ENCODE measurements around the gene SLC7A6OS.

- no peak for TF ChIP-seq BACH1 (IDR thresholded peaks at IDR 0.05; ENCODE audit: borderline replicate concordance)
- no peak for TF ChIP-seq EED (IDR thresholded peaks at IDR 0.05; ENCODE audit: low read depth)
- TF ChIP-seq, protein P1, sequence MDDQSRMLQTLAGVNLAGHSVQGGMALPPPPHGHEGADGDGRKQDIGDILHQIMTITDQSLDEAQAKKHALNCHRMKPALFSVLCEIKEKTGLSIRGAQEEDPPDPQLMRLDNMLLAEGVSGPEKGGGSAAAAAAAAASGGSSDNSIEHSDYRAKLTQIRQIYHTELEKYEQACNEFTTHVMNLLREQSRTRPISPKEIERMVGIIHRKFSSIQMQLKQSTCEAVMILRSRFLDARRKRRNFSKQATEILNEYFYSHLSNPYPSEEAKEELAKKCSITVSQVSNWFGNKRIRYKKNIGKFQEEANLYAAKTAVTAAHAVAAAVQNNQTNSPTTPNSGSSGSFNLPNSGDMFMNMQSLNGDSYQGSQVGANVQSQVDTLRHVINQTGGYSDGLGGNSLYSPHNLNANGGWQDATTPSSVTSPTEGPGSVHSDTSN (IDR thresholded peaks at IDR 0.05; ENCODE audit: insufficient replicate concordance, low read depth, low read length), result no peak
- no peak for TF ChIP-seq EZH2 (IDR thresholded peaks at IDR 0.05; ENCODE audit: borderline replicate concordance, control insufficient read depth, low read depth, low read length)
- TF ChIP-seq CTCF (IDR thresholded peaks at IDR 0.05 in 2 of 3, conservative IDR thresholded peaks at IDR 0.05 in 1 of 3; ENCODE audit: control insufficient read depth in 2 of 3, extremely low read depth in 1 of 3, insufficient read depth in 1 of 3, low read depth in 3 of 3, low read length in 3 of 3), result no peak
- TF ChIP-seq SMC3 (IDR thresholded peaks at IDR 0.05; ENCODE audit: borderline replicate concordance, low read length), result no peak
- TF ChIP-seq, protein P2, sequence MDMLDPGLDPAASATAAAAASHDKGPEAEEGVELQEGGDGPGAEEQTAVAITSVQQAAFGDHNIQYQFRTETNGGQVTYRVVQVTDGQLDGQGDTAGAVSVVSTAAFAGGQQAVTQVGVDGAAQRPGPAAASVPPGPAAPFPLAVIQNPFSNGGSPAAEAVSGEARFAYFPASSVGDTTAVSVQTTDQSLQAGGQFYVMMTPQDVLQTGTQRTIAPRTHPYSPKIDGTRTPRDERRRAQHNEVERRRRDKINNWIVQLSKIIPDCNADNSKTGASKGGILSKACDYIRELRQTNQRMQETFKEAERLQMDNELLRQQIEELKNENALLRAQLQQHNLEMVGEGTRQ (IDR thresholded peaks at IDR 0.05; ENCODE audit: borderline replicate concordance, low read depth, low read length), result no peak
- TF ChIP-seq POLR2AphosphoS5 (IDR thresholded peaks at IDR 0.05; ENCODE audit: low read length), result no peak
- no peak for TF ChIP-seq JUNB (IDR thresholded peaks at IDR 0.05)
- TF ChIP-seq NFIC (IDR thresholded peaks at IDR 0.05; ENCODE audit: low read depth, low read length), result no peak
- no peak for TF ChIP-seq MXI1 (IDR thresholded peaks at IDR 0.05; ENCODE audit: low read depth, low read length)
- TF ChIP-seq, protein P3, sequence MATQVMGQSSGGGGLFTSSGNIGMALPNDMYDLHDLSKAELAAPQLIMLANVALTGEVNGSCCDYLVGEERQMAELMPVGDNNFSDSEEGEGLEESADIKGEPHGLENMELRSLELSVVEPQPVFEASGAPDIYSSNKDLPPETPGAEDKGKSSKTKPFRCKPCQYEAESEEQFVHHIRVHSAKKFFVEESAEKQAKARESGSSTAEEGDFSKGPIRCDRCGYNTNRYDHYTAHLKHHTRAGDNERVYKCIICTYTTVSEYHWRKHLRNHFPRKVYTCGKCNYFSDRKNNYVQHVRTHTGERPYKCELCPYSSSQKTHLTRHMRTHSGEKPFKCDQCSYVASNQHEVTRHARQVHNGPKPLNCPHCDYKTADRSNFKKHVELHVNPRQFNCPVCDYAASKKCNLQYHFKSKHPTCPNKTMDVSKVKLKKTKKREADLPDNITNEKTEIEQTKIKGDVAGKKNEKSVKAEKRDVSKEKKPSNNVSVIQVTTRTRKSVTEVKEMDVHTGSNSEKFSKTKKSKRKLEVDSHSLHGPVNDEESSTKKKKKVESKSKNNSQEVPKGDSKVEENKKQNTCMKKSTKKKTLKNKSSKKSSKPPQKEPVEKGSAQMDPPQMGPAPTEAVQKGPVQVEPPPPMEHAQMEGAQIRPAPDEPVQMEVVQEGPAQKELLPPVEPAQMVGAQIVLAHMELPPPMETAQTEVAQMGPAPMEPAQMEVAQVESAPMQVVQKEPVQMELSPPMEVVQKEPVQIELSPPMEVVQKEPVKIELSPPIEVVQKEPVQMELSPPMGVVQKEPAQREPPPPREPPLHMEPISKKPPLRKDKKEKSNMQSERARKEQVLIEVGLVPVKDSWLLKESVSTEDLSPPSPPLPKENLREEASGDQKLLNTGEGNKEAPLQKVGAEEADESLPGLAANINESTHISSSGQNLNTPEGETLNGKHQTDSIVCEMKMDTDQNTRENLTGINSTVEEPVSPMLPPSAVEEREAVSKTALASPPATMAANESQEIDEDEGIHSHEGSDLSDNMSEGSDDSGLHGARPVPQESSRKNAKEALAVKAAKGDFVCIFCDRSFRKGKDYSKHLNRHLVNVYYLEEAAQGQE (IDR thresholded peaks at IDR 0.05; ENCODE audit: low read depth, low read length), result no peak
These were observed 25.1 kb downstream of the SLC7A6OS start for GRCh38 chr16:68285683-68286082.
